HEK293T (cell line): Measurements from ENCODE around the gene TSHR.

Source experiments
- BHLHE40 ChIP-seq: fragments of 450-650 bp; IDR thresholded peaks from 2 replicates; pipeline ENCODE4 v1.6.1; 2016; ENCODE audit warnings: mild to moderate bottlenecking, moderate library complexity, borderline replicate concordance
- CTBP1 ChIP-seq: fragments of 450-650 bp; IDR thresholded peaks from 2 replicates; pipeline ENCODE4 v1.6.1; 2016; ENCODE audit warnings: borderline replicate concordance
- FOXA1 ChIP-seq: fragments of 450-650 bp; IDR thresholded peaks from 2 replicates; pipeline ENCODE4 v1.6.1; 2016; ENCODE audit warnings: mild to moderate bottlenecking
- FOXM1 ChIP-seq: fragments of 450-650 bp; IDR thresholded peaks from 2 replicates; pipeline ENCODE4 v1.6.1; 2017; ENCODE audit warnings: mild to moderate bottlenecking, borderline replicate concordance
- L3MBTL2 ChIP-seq: fragments of 450-650 bp; conservative IDR thresholded peaks from 2 replicates; pipeline ENCODE4 v1.6.1; 2016; ENCODE audit warnings: mild to moderate bottlenecking
- NFRKB ChIP-seq: fragments of 450-650 bp; IDR thresholded peaks from 2 replicates; pipeline ENCODE4 v1.6.1; 2016; ENCODE audit warnings: mild to moderate bottlenecking, moderate library complexity
- PKNOX1 ChIP-seq: fragments of 450-650 bp; IDR thresholded peaks from 2 replicates; pipeline ENCODE4 v1.6.1; 2016
- SP1 ChIP-seq: fragments of 450-650 bp; IDR thresholded peaks from 2 replicates; pipeline ENCODE4 v1.6.1; 2017
- SUZ12 ChIP-seq: fragments of 450-650 bp; IDR thresholded peaks from 2 replicates; pipeline ENCODE4 v1.6.1; 2016; ENCODE audit warnings: mild to moderate bottlenecking
- TARDBP ChIP-seq: fragments of 450-650 bp; IDR thresholded peaks from 2 replicates; pipeline ENCODE4 v1.6.1; 2016
- ZNF384 ChIP-seq: fragments of 450-650 bp; IDR thresholded peaks from 2 replicates; pipeline ENCODE4 v1.6.1; 2016

DNA sequence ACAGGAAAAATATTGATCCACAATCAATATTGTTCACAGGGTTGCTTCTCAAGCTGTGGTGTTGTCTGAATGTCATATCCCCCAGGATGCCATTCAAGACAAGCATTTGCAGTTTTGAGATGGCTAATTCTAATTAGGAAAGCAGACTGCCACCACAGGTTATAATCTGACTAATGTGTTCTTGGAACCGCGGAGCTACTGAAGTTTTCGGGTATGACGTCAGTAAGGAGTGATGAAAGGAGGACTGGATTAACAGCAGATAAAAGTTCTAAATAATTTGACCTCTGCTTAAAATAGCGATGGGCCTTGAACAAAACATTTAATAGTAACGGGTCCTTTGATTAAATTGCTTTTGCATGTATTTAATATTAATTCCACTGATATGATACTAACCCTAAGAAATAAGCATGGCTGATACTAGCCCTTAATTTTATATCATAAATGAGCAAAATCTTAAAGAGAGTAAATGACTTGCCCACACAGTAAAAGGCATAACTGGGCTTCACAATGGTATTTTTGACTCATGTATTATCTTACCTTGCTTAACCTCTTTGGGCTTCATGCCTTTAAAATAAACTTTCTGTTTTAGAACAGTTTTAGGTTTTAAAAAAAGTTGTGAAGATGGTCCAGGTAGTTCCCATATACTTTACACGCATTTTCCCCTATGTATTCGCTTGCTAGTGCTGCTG lies 50.3 kb downstream of the TSHR start:
- no peak for TF ChIP-seq FOXM1
- no peak for TF ChIP-seq SP1
- TF ChIP-seq ZNF384, result no peak
- TF ChIP-seq FOXA1, result no peak
- TF ChIP-seq CTBP1, result no peak
- no peak for TF ChIP-seq BHLHE40
- no peak for TF ChIP-seq PKNOX1
- TF ChIP-seq SUZ12, result no peak
- TF ChIP-seq TARDBP, result no peak
- no peak for TF ChIP-seq NFRKB
- no peak for TF ChIP-seq L3MBTL2
